M059J (cell line): ENCODE results near the gene TSPAN17. TPM values are rescaled to one million over a fixed set of nuclear protein-coding genes. Genes with fewer than 3 reads are reported as not detected.
"Not testable (repeated sequence)": the region's sequence is repeated elsewhere in the genome, so short reads cannot be mapped to it uniquely, and the experiment has no call there.

ENCODE experiments used
- DNase-seq: peaks from one replicate; pipeline ENCODE4 v3.0.0-alpha.2; 2012; ENCODE audit warnings: low read depth
- total RNA-seq: library from RNA; depleted of rRNA; stranded (reverse); fragments of >200 nt; shearing (Covaris generic); gene quantifications from 2 replicates; pipeline ENCODE4 v1.2.3, GENCODE V29; 2014

Gene TSPAN17
- total RNA-seq, 1 experiment from 2014 or later, result 27.8 TPM

DNA sequence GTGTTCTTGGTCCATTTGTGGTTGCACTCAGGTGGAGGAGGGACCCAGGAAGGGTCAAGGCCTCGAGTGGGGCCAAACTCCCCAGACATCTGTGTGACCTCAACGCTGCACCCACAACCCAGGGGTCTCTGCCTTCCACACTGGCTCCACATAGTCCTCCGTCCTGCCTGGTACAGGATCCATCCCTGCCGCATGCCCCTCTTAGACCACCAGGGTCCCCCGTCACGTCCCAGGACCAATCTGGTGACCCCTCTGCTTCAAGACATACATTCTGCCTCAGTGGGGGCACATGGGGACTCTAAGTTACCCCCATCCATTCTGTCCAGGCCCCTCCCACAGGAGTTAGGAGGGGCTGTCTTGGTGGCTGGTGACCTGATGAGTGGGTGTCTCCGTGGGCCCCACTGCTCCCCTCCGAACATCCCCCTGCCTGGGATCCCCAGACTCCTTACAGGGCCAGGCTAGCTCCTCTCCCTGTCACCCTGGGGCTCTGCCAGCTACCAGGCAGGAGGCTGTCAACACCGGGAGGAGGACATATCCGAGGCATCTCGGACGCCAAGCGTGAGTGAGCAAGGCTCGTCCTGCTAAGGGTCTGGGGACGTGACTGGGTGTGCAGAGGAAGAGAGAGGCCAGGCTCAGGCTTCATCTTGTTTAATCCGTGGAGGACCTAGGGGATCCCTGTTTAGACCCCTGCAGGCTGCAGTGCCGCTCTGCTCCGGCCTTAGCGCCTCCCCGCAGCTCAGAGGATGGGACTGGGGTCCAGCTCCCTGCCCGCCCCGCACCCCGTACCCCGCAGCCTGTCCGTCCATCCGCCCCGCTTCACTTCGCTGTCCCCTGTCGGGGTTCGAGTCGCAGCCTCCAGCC is 32.3 kb downstream of the TSPAN17 start:
- no peak for DNase-seq

DNA sequence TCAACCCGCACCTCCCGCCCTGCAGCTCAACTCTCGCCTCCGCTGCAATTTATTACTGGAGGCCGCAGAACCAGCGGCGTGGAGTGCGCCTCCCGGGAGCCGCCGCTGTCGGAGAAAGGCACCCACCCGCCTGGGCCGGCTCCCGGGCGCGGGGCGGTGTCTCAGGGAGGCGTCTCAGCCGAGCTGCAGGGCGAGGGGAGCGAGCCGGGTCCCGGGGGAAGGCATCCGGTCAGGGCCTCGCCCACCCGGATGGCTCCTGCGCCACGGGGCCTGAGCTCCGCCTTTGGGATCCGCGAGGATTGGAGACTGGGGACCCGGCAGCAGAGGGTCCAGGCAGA is 32.9 kb downstream of the TSPAN17 start:
- DNase-seq, result no peak

DNA sequence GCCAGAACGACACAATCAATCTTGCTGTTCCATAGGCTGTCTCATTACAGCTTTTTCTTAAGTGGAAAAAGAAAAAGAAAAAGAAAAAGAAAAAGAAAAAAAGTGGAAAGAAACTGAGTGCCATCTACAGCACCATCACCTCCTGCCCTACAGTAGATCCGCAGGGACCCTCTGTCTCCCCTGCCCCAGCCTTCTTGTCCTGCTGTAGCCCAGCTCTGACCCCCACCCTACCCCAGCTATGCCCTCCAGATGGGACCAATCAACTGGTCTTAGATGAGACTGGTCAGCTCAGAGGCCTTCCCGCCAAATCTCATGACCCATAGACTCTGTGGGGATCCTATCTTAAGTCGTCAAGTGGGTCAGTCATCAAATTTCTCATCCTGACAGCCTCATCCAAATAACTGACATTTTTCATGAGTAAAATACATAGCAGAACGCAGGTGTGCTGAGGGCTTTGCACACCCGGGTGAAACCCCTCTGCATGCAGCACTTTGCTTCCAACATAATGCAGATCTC is 34.8 kb downstream of the TSPAN17 start:
- DNase-seq, result no peak

DNA sequence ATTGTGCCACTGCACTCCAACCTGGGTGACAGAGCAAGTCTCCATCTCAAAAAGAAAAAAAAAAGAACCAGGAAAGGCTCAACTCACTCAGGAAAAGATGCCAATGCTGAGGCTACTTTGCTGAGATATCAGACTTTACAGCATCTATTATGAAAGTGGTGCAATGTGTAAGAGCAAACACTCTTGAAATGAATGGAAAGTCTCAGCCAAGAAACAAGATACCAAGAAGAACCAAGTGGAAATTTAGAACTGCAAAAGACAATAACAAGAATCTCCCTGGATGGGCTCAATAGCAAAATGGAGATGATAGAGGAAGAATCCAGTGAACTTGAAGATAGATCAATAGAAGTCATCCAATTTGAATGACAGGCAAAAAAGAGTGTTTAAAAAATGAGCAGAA is 37.7 kb downstream of the TSPAN17 start:
- DNase-seq, result no peak

DNA sequence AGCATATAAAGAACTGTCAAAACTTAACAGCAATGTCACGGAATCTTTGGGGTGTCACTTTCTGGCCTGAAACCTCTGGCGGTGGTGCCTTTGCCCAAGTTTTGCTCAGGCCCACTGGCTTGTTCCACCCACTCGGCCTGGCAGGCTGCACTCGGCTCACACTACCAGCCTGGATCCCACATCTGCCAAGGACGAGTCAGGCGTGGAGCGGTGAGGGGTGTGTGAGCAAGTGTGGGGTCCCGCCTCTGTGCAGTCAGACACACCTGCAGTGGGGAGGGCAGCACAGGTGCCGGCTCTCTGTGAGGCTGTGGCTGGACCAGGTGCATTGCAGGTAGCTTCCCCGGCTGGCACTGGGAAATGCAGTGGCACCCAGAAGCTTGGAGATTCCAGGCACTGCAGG is 40.0 kb downstream of the TSPAN17 start:
- no peak for DNase-seq

DNA sequence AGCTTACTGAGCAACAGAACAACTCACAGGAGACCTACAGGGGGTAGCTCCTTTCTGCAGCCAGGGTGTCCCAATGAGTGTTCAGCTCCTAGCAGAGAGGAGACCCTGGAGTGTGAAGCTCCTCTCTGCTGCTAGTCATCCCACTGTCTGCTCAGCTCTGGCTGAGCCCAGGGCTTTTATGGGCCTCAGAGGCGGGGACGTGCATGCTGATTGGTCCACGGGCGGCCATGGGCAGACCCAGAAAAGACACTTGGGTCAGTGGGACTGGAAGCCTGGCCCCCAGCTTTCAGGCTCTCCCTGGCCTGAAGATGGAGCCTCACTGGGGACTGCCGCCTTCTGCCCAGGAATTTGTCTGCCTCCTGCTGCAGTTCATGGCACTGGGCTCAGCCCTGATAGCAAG is 40.6 kb downstream of the TSPAN17 start:
- DNase-seq, result no peak

DNA sequence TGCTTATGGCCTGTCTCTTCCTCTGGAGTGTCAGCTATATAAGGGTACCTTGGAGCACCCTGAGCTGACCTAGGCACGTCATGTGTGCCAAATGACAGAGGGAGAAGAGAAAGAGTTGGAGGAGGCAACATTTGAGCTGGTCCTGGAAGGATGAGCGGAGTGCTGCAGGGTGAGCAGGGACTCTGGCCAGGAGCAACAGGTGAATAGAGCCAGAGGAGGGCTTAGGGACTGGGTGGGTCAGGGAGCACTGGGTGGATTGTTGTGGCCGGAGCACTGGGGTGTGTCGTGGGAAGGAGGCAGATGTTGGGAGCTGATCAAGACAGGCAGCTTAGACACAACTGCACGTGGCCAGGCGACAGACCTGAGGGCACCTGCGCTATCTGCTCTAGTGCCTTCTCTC is 43.6 kb downstream of the TSPAN17 start:
- no peak for DNase-seq

DNA sequence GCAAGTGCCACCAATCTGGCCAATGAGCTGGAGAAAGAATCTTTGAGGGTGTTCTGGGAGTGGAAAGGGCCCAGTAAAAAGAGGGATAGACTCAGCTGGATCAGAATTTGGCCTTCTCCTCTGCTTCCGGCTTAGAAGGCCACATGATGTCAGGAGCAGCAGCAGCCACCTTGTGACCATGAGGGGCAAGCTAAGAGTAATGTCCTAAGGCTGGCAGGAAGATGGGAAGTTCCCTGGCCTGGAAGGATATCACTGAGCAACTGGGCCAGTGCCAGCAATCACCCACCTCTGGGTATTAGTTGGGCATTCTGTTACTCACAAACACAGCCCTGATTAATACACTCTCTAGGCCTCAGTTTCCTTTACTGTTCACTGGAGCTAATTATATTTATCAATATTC is 44.2 kb downstream of the TSPAN17 start:
- no peak for DNase-seq

DNA sequence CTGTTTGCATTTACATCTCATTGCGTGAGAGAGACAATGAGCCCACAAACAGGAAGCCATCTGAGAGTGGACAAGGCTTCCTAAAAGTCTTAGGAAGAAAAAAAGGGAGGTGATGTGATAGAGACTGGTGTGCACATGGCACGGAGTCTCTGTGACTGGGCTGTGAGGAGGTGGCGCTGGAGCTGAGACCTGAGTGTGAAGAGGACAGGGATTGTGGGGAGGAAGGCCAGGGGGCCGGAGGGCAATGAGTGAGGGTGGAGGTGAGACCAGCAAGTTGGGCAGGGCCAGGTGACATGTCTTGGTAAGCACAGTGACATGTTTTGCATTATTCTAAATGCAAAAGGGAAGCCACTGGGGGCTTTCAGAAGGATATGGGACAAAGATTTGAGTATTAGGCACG is 45.0 kb downstream of the TSPAN17 start:
- DNase-seq, result no peak

DNA sequence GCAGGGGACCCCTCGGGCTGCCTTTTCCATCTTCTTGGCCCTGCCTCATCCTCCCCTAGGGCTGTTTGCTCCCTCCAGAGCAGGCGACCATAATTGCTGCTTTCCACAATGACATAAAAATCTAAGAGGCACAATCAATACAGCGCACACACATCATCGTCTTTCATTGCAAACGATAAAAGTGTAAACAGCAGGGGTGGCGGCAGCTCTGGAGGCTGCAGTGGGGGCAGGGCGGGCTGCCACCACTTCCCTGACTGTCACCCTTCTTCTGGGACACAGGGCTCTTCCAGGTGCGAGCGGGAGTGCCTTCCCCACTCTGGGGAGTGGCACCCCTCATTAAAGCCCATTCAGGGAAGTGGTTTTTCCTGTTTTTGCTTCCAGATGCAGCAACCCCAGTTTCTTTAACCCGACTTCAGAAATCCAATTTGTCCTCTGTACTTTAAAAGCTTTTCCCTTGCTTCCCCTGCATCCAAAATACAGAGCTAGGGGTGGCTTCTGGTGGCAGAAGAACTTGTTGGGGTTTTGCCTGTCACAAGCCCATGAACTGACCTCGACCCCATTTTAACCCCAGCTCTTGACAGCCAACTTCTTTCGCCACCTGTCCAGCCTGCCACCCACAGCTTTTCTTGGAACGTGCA is 45.7 kb downstream of the TSPAN17 start:
- DNase-seq, result no peak

DNA sequence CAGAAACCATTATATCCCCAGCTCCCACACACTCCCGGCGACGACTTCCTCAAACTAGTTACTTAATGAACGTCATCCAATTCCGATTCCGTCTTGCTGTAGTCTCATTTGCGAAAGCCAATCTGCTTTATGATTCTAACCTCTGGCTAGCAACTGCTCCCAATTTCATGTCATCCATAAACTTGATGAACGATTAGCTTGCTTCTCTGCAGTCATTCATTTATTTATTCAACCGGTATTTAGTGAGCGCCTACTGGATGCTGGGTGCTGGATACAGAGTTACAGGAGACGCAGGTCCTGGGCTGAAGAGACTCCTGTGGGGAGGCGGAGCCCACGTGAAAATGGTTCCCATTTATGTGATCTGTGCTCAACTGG is 46.2 kb downstream of the TSPAN17 start:
- no peak for DNase-seq

DNA sequence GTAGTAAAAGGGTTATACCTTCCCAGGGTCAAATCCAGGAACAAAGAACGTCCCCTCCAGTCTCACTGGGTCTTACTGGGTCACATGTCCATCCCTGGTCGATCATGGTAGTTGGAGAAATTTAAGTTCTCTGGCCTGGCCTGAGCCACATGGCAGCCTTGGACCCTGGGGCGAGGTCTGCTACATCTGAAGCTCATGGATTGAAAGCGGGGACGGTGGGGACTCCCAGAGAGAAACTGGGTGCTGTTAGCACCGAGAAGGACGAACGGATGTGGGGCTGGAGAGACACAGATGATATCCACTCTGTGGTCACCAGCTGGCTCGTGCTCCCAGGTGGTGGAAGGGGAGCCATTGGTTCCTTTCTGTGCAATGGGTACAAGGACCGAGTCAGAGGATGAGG is 46.9 kb downstream of the TSPAN17 start:
- DNase-seq, result no peak

DNA sequence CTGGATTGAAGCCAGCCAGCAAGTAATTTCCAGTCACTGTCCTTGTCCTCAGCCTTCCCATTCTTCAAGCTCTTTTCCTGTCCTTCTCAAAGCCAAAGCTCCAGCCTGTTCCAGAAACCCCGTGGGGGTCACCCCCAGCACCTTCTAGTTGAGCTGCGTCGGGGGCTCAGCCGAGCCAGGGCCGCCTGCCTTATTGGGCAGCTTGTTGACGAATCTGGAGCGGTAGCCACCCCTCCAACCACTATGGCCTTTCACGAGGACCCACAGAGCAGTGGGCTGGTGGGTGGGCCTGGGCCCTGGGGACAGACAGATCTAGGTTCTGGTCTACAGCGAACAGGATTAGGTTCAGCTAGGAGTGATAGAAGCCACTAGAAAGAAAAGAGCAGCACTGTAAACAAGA is 47.3 kb downstream of the TSPAN17 start:
- DNase-seq, result no peak

DNA sequence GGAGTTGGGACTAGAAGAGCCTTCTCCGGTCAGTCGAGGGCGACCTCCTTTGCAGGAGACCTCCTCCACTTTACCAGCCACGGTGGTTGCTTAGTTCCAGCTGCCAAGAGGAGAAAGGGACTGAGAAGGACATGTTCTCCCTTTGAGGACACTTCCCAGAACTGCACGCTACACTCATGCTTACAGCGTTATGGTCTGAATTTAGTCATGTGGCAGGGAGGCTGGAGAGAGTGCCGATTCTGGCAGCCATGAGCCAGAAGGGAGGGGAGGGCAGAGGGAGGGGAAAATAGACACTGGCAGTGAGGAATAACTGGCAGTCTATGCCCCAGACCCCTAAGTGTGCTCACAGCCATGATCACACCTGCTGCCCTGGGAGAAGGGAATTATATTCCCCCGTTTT is 47.8 kb downstream of the TSPAN17 start:
- no peak for DNase-seq

DNA sequence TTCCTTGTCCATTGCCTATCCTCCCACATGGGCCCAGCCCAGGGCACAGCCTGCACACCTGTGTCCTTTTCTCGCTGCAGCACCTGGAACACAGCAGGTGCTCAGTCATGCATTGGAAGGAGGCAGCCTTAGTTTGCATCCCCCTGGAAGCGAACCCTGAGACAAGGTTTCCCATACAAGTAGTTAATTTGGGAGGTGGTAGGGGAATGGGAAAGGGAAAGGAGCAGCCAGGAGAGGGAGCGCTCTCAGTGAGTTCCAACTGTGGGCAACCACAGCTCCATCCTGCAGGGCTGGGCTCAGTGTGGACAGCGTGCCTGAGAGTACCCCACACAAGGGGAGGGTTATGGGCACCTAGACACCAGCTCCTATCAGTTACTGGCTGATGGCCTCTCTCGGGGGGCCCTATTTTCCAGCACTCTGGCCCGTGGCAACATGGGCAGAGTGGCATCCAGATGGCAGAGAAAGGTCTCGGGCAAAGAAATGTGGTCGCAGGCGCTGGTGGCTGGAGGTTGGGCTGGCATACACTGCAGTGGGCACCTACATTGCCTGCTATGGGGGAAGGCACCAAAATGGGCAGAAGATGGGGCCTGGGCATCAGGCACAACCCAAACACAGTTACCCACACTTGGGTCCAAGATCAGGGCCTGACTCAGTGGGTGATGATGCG is 50.1 kb downstream of the TSPAN17 start:
- DNase-seq, result no peak

DNA sequence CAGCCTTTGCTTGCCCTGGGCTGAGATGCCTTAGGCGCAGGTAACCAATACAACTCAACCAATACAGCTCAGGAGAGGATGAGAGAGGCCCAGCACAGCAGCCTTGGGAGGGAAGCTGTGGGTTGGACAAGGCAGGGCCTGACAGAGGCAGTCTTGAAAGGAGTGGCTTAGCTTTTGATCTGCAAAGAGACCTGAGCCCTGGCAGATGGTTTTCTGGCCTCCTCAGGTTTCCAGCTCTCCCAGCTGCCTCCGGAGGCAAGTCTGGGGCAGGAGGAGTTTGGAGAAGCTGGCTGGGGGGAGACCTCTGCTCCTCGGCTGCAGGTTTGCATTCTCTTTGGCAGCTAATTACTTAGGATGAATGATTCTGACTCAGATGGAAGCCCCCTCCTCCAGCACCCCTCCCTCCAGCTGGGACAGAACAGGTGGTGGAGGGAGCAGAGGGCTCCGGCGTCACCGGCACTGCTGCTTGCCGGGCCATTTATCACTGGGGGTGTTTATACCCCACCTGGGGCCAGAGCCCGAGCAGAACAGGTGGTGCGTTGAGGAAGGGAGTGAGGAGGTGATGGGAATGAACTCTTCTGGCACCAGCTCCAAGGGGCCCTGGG is 50.8 kb downstream of the TSPAN17 start:
- no peak for DNase-seq

DNA sequence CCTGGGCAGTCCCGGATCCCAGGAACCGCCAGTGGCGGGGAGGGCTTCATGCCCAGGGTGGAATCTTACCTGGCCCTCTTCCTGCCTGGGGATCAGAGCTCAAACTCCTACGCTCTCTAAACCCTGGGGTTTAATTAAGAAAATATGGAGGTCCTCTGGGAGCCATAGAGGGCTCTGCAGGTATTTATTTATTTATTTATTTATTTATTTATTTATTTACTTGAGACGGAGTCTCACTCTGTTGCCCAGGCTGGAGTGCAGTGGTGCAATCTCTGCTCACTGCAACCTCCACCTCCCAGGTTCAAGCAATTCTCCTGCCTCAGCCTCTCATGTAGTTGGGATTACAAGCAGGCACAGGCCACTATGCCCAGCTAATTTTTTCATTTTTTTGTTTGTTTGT is 52.2 kb downstream of the TSPAN17 start:
- DNase-seq, result not testable (repeated sequence)

DNA sequence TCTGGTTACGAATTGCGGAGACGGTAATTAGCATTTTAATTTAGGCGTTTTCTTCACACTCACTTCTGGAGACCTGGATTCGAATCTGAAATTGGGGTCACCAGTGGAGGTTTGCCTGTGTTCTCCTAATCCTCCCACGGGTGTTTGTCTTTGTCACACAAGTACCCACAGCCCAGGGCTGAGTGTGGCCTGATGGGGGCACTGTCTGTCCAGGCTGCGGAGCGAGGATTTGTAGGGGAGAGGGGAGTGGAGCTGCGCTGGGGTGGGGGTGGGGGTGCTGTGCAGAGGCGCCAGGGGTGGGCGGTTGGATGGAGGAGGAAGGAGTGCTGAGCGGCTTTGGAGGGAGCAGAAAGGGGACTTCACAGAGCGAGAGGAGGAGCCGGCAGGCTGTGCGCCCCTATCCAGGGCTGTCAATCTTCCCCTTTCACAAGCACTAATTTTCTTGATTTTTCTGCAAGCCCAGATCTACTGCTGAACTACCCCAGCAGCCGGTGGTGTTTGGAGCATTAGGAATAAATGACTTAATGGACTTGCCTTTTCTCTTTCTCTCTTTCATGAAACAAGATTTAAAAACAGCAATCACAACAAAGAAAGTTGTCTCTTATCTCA is 53.1 kb downstream of the TSPAN17 start:
- DNase-seq, result no peak

DNA sequence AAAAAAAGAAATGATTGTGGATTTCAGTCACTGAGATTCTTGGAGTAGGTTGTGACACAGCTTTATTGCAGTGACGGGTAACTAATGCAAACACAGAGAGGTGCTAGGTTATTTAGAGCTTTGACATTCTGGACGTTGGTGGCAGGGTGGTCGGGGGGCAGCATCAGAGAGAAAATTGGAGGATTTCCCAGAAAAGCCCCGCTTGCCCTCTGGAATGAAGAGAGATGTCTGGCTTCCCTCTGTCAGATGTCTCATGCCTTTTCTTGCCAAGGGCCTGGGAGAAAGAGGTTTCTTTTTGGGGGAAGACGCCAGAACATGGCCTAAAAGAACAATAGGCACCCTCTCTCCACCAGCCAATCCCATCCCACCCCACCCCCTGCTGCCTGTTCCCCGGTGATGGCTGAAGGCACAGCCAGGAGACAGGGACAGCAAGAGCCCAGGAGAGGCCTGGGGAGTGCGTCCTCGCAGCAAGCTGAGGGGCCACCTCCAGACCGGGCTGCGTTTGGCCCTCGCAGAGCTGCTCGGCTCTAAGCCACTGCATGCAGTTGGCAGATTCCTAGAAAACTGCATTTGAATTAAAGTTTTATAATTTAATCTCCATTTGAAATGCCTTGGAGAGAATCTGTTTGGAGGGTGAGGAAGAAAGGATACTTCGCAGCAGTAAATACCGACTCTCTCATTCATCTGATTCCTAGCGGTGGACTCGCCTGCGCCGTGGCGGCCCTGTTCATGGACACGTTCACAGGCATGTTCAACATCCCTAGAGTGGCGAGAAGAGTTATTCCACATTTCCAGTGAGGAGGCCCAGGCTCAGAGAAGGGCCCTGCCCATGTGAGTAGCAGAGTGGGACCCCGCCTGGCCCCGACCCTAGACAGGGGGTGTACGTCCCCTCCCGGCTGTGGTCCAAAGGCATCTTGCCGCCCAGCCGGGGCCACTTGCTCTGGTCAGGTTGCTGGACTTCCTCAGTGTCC is 55.7 kb downstream of the TSPAN17 start:
- DNase-seq, result no peak

DNA sequence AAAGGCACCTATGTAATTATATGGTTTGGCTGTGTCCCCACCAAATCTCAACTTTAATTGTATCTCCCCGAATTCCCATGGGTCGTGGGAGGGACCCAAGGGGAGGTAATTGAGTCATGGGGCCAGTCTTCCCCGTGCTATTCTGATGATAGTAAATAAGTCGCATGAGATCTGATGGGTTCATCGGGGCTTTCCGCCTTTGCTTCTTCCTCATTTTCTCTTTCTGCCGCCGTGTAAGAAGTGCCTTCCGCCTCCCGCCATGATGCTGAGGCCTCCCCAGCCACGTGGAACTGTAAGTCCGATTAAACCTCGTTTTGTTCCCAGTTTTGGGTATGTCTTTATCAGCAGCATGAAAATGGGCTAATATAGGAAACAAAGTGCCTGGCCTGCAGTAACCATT is 56.6 kb downstream of the TSPAN17 start:
- DNase-seq, result no peak

DNA sequence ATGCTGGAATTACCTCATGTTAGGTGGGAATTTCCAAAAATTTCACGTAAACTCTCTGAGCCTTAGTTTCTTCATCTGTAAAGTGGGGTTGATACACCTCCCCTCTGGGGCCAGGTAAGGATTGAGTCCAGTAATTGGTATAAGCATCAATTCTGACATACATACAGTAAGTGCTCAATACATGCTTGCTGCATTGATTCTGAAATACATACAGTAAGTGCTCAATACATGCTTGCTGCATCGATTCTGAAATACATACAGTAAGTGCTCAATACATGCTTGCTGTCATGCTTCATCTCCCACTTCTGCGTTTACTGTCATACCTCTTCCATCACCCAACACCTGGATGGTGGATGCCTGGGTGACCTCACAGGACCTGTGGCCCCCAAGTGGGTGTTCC is 57.1 kb downstream of the TSPAN17 start:
- no peak for DNase-seq
